Fibroblast of skin of scalp (primary cell): ENCODE data around the gene ZNF417. TPM values are rescaled to one million over a fixed set of nuclear protein-coding genes. Genes with fewer than 3 reads are reported as not detected.

Experiments
- DNase-seq: peaks from one replicate; pipeline ENCODE4 v3.0.0-alpha.2; 2013
- polyA plus RNA-seq, 2 experiments: library from polyadenylated mRNA; unstranded; fragments of 120-200 nt; gene quantifications; one replicate each; pipeline ENCODE4 v1.2.1, GENCODE V29; 2013; ENCODE audit not compliant: insufficient read length in 2 of 2

The ZNF417 gene
- polyA plus RNA-seq (2013, experiment 1 of 2; ENCODE audit: insufficient read length): 6.8 TPM
- 5.3 TPM for polyA plus RNA-seq (2013, experiment 2 of 2; ENCODE audit: insufficient read length)

- peak; percentile 97 for DNase-seq
These were observed at the start of gene ZNF417 for GRCh38 chr19:57916168-57916995. Gene ZNF417 (minus strand): TSS chr19:57916592. CDS start chr19:57916411, 181 bp downstream.

- DNase-seq: no peak
These were observed 48.4 kb upstream of the ZNF417 start for GRCh38 chr19:57964761-57965160.

GRCh38 chr19:57961785-57962184 is 45.4 kb upstream of the ZNF417 start:
- DNase-seq: no peak

GRCh38 chr19:57954996-57955395 is 38.6 kb upstream of the ZNF417 start:
- no peak for DNase-seq

- no peak for DNase-seq
These were observed 33.3 kb upstream of the ZNF417 start for GRCh38 chr19:57949702-57950101.

GRCh38 chr19:57949296-57949695 is 32.9 kb upstream of the ZNF417 start:
- no peak for DNase-seq

- peak; percentile 95 for DNase-seq
These were observed 31.2 kb upstream of the ZNF417 start, which contains the start of gene ZNF256 for GRCh38 chr19:57947419-57948134. Gene ZNF256 (minus strand): TSS chr19:57947706. CDS start chr19:57947474, 232 bp downstream.

GRCh38 chr19:57947088-57947418 is 30.7 kb upstream of the ZNF417 start:
- no peak for DNase-seq

GRCh38 chr19:57946316-57946715 is 29.9 kb upstream of the ZNF417 start:
- no peak for DNase-seq

GRCh38 chr19:57941593-57941992 is 25.2 kb upstream of the ZNF417 start:
- DNase-seq: no peak

GRCh38 chr19:57935731-57936130 is 19.3 kb upstream of the ZNF417 start:
- no peak for DNase-seq

GRCh38 chr19:57934820-57935665 is 18.7 kb upstream of the ZNF417 start, which contains the start of gene ZNF418:
Gene ZNF418 (minus strand): TSS chr19:57935402. CDS start chr19:57933822, 1,580 bp downstream.
- DNase-seq: peak; percentile 87

- no peak for DNase-seq
These were observed 11.2 kb upstream of the ZNF417 start for GRCh38 chr19:57927587-57927986.

GRCh38 chr19:57914531-57914930 is 1.9 kb downstream of the ZNF417 start:
- DNase-seq: no peak

- DNase-seq: no peak
These were observed 9.0 kb downstream of the ZNF417 start for GRCh38 chr19:57907394-57907793.

GRCh38 chr19:57905258-57905657 is 11.1 kb downstream of the ZNF417 start:
- no peak for DNase-seq

GRCh38 chr19:57903618-57904184 is 12.7 kb downstream of the ZNF417 start:
- no peak for DNase-seq

- DNase-seq: no peak
These were observed 16.1 kb downstream of the ZNF417 start for GRCh38 chr19:57900311-57900710.

GRCh38 chr19:57890706-57891105 is 25.7 kb downstream of the ZNF417 start:
- DNase-seq: peak; percentile 32

- peak; percentile 88 for DNase-seq
These were observed 27.7 kb downstream of the ZNF417 start, which contains the start of gene ZNF814 for GRCh38 chr19:57888560-57889231. Gene ZNF814 (minus strand): TSS chr19:57889037. CDS start chr19:57888802, 235 bp downstream.

- no peak for DNase-seq
These were observed 28.3 kb downstream of the ZNF417 start for GRCh38 chr19:57888107-57888559.
